Right lobe of liver (tissue), 4 donors: Measurements from ENCODE around the gene LSM10.

Source experiments
- CTCF ChIP-seq, 4 donors: fragments of 200-600 bp in 3 of 4; fragments of 450-650 bp in 1 of 4; IDR thresholded peaks; one replicate each; pipeline versions ENCODE4 v1.5.1 to v1.8.0; 2016 to 2022; ENCODE audit warnings: antibody characterized with exemption in 4 of 4, mild to moderate bottlenecking in 2 of 4
- POLR2A ChIP-seq: fragments of 450-650 bp; IDR thresholded peaks from one replicate; pipeline ENCODE4 v1.6.1; 2017; ENCODE audit warnings: antibody characterized with exemption, mild to moderate bottlenecking
- donor health status: DM: no; HTN: no; CAD: no.
- donor health status: DM: no; HTN: no; CAD: no.
- donor health status: DM: no; HTN: yes; CAD: no.

GRCh38 chr1:36433102-36433501, 35.4 kb upstream of the LSM10 start:
- no peak for TF ChIP-seq CTCF (IDR thresholded peaks at IDR 0.05)
- TF ChIP-seq POLR2A = no peak
